HepG2 (cell line): ENCODE results near the gene STX4. TPM values are rescaled to one million over a fixed set of nuclear protein-coding genes. Genes with fewer than 3 reads are reported as not detected.

Source experiments
- IRF9 ChIP-seq: sonication (generic); formaldehyde crosslinking; IDR thresholded peaks from 2 replicates; pipeline ENCODE4 v1.8.0; 2022; ENCODE audit warnings: missing genetic modification reagents, mild to moderate bottlenecking, borderline replicate concordance
- NBN ChIP-seq: fragments of 450-650 bp; conservative IDR thresholded peaks from 2 replicates; pipeline ENCODE4 v1.6.1; 2017
- PATZ1 ChIP-seq: sonication (generic); formaldehyde crosslinking; IDR thresholded peaks from 2 replicates; pipeline ENCODE4 v1.4.0; 2020; ENCODE audit warnings: missing genetic modification reagents
- RORA ChIP-seq: sonication (generic); formaldehyde crosslinking; IDR thresholded peaks from 2 replicates; pipeline ENCODE4 v1.5.0; 2020; ENCODE audit warnings: mild to moderate bottlenecking, missing genetic modification reagents, moderate library complexity
- TFDP1 ChIP-seq: IDR thresholded peaks from 2 replicates; pipeline ENCODE4 v1.6.1; 2016; ENCODE audit warnings: missing compliant biosample characterization, missing genetic modification reagents, borderline replicate concordance
- ZNF350 ChIP-seq: sonication (generic); formaldehyde crosslinking; IDR thresholded peaks from 2 replicates; pipeline ENCODE4 v1.4.0; 2020; ENCODE audit warnings: mild to moderate bottlenecking, low read depth, missing genetic modification reagents, borderline replicate concordance
- ZNF558 ChIP-seq: sonication (generic); formaldehyde crosslinking; IDR thresholded peaks from 2 replicates; pipeline ENCODE4 v1.9.0; 2022; ENCODE audit warnings: mild to moderate bottlenecking, missing genetic modification reagents, borderline replicate concordance
- ZNF704 ChIP-seq: sonication (generic); formaldehyde crosslinking; IDR thresholded peaks from 2 replicates; pipeline ENCODE4 v1.8.1; 2023; ENCODE audit warnings: mild to moderate bottlenecking, inconsistent platforms, moderate library complexity, missing genetic modification reagents, borderline replicate concordance
- polyA plus RNA-seq, 8 experiments: library from polyadenylated mRNA; depleted of rRNA in 3 of 8; stranded (reverse) in 7 of 8; unstranded in 1 of 8; fragments of >200 nt; fragmentation: Illumina TruSeq in 4 of 8; extraction: Trizol in 4 of 8; gene quantifications; 2 replicates each; pipeline versions ENCODE4 v1.2.1 to v1.2.3, GENCODE V29; 2011 to 2016; ENCODE audit warnings: low read depth in 4 of 8, missing spikeins in 1 of 8, mixed read lengths in 1 of 8; ENCODE audit not compliant: insufficient read depth in 1 of 8
- total RNA-seq, 5 experiments: library from RNA; depleted of rRNA; stranded (reverse); fragments of >200 nt; fragmentation: Illumina TruSeq; extraction: Trizol; gene quantifications; 2 replicates each; pipeline ENCODE4 v1.2.3, GENCODE V29; 2016; ENCODE audit warnings: low read depth in 1 of 5
- TF ChIP-seq, protein P1 (sequence below): IDR thresholded peaks from 2 replicates; pipeline ENCODE4 v1.6.1; 2016; ENCODE audit warnings: missing biosample characterization, missing genetic modification reagents, low read depth
- TF ChIP-seq, protein P2 (sequence below): sonication (generic); formaldehyde crosslinking; IDR thresholded peaks from 2 replicates; pipeline ENCODE4 v1.4.0; 2020; ENCODE audit warnings: mild to moderate bottlenecking, missing genetic modification reagents
- TF ChIP-seq, protein P3 (sequence below): sonication (generic); formaldehyde crosslinking; IDR thresholded peaks from 2 replicates; pipeline ENCODE4 v1.5.1; 2020; ENCODE audit warnings: mild to moderate bottlenecking, missing genetic modification reagents, moderate library complexity
- TF ChIP-seq, protein P4 (sequence below): sonication (generic); formaldehyde crosslinking; IDR thresholded peaks from 2 replicates; pipeline ENCODE4 v1.8.1; 2023; ENCODE audit warnings: mild to moderate bottlenecking, missing genetic modification reagents

The STX4 gene
- total and polyA plus RNA-seq, 2 of the 13 experiments (the other 11 are each of a cell fraction or from before 2014, with no cell fraction given) = 29.2 to 34.6 TPM

DNA sequence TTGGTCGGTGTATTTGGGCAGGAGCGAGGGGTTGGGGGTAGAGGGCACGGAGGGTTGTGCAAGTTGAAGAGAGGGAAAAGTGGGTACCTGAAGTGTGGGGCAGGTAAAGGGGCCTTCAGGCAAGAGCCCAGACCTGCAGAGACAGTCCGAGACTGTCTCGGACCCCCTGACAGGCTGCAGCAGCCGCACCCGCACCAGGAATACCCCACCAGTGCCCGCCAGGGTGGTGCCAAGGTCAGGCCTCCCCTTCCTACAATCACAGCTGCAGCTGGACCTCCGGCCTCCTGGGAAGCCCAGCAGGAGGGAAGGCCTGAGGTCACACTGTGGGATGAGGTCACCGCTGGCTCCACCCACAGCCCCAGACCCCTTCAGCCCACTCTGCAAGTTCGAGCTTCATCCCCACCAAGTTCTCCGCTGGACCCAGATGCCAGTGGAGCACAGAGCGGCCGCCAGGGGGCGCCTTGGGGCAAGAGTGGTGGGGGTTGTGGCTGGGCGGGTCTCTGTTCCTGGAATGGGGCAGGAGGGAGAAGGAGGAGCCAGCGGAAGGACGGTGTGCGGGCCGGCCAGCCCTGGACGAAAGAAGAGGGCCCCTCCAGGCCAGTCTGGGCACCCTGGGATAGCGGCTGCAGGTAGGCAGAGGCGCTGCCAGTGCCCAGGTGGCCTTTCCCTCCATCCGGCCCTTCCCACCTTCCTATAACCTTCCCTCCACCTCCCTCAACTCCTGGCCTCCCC is 48.5 kb upstream of the STX4 start, which contains the start of gene HSD3B7 (continued):
- TF ChIP-seq ZNF704 (no peak; the same call in 1 of the 2 replicates), ZNF558 (CRISPR knock-in tag) (0 out of 2 replicates have a peak, but pooled peaks have one; percentile 41), PATZ1 (CRISPR knock-in tag) (peak; percentile 84), ZNF350 (CRISPR knock-in tag) (peak; percentile 39; the same call in 1 of the 2 replicates), NBN (no peak), RORA (no peak), TFDP1 (no peak), IRF9 (CRISPR knock-in tag) (peak; percentile 6; the same call in 1 of the 2 replicates)
- TF ChIP-seq, protein P1, sequence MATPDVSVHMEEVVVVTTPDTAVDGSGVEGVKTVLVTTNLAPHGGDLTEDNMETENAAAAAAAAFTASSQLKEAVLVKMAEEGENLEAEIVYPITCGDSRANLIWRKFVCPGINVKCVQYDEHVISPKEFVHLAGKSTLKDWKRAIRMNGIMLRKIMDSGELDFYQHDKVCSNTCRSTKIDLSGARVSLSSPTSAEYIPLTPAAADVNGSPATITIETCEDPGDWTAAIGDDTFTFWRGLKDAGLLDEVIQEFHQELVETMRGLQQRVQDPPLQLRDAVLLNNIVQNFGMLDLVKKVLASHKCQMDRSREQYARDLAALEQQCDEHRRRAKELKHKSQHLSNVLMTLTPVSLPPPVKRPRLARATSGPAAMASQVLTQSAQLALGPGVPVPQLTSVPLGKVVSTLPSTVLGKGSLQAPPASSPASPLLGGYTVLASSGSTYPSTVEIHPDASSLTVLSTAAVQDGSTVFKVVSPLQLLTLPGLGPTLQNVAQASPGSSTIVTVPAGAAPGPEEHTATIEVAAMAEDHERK (CRISPR knock-in tag) = no peak
- TF ChIP-seq, protein P2, sequence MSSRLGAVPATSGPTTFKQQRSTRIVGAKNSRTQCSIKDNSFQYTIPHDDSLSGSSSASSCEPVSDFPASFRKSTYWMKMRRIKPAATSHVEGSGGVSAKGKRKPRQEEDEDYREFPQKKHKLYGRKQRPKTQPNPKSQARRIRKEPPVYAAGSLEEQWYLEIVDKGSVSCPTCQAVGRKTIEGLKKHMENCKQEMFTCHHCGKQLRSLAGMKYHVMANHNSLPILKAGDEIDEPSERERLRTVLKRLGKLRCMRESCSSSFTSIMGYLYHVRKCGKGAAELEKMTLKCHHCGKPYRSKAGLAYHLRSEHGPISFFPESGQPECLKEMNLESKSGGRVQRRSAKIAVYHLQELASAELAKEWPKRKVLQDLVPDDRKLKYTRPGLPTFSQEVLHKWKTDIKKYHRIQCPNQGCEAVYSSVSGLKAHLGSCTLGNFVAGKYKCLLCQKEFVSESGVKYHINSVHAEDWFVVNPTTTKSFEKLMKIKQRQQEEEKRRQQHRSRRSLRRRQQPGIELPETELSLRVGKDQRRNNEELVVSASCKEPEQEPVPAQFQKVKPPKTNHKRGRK (CRISPR knock-in tag) = no peak
- TF ChIP-seq, protein P3, sequence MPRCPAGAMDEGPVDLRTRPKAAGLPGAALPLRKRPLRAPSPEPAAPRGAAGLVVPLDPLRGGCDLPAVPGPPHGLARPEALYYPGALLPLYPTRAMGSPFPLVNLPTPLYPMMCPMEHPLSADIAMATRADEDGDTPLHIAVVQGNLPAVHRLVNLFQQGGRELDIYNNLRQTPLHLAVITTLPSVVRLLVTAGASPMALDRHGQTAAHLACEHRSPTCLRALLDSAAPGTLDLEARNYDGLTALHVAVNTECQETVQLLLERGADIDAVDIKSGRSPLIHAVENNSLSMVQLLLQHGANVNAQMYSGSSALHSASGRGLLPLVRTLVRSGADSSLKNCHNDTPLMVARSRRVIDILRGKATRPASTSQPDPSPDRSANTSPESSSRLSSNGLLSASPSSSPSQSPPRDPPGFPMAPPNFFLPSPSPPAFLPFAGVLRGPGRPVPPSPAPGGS = peak; percentile 31
- TF ChIP-seq, protein P4, sequence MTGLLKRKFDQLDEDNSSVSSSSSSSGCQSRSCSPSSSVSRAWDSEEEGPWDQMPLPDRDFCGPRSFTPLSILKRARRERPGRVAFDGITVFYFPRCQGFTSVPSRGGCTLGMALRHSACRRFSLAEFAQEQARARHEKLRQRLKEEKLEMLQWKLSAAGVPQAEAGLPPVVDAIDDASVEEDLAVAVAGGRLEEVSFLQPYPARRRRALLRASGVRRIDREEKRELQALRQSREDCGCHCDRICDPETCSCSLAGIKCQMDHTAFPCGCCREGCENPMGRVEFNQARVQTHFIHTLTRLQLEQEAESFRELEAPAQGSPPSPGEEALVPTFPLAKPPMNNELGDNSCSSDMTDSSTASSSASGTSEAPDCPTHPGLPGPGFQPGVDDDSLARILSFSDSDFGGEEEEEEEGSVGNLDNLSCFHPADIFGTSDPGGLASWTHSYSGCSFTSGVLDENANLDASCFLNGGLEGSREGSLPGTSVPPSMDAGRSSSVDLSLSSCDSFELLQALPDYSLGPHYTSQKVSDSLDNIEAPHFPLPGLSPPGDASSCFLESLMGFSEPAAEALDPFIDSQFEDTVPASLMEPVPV (CRISPR knock-in tag) = peak; percentile 45; the same call in 1 of the 2 replicates
